Uterus (tissue), 4 donors: ENCODE measurements around the gene CPT1C. TPM values are rescaled to one million over a fixed set of nuclear protein-coding genes. Genes with fewer than 3 reads are reported as not detected.

Experiments
- DNase-seq, 2 donors: peaks; one replicate each; pipeline ENCODE4 v3.0.0-alpha.2; 2019 to 2020
- H3K27ac ChIP-seq, 2 donors: fragments of 200-600 bp; sonication (generic); 1 replicate in 1 of 2; 2 replicates in 1 of 2; pipeline ENCODE4 v1.5.1; 2016 to 2018
- H3K27me3 ChIP-seq, 2 donors: fragments of 200-600 bp; sonication (generic); one replicate each; pipeline ENCODE4 v1.5.1; 2018 to 2019; ENCODE audit warnings: control low read depth in 1 of 2
- H3K36me3 ChIP-seq, 2 donors: fragments of 200-600 bp; sonication (generic); one replicate each; pipeline ENCODE4 v1.5.1; 2019; ENCODE audit warnings: control low read depth in 1 of 2
- H3K4me1 ChIP-seq, 2 donors: fragments of 200-600 bp; sonication (generic); one replicate each; pipeline ENCODE4 v1.5.1; 2018 to 2019; ENCODE audit warnings: control low read depth in 1 of 2
- H3K4me3 ChIP-seq, 2 donors: fragments of 200-600 bp; sonication (generic); 1 replicate in 1 of 2; 2 replicates in 1 of 2; pipeline ENCODE4 v1.5.1; 2018 to 2019; ENCODE audit warnings: mild to moderate bottlenecking in 1 of 2
- H3K9me3 ChIP-seq, 2 donors: fragments of 200-600 bp; sonication (generic); one replicate each; pipeline ENCODE4 v1.5.1; 2019; ENCODE audit warnings: control low read depth in 1 of 2
- POLR2A ChIP-seq, 2 donors: fragments of 450-650 bp; IDR thresholded peaks; one replicate each; pipeline ENCODE4 v1.6.1; 2016; ENCODE audit warnings: antibody characterized with exemption in 2 of 2, mild to moderate bottlenecking in 1 of 2, moderate library complexity in 1 of 2
- intact Hi-C: fragments of 100-400 bp; cut with DNase I; formaldehyde crosslinking; loops from one replicate; pipeline ENCODE4 v1.15.1; 2023; ENCODE audit warnings: low total_unique reads
- total RNA-seq, 4 donors: library from RNA; depleted of rRNA in 3 of 4; stranded (reverse); fragments of >200 nt in 3 of 4; gene quantifications; one replicate each; pipeline versions ENCODE4 v1.1.0 to v1.2.4, GENCODE V29; 2014 to 2023
- TF ChIP-seq, protein P1 (sequence below), 4 experiments: fragments of 200-600 bp in 2 of 4; fragments of 450-650 bp in 2 of 4; sonication (generic) in 2 of 4; IDR thresholded peaks; one replicate each; pipeline ENCODE4 v1.5.1; 2016 to 2019; ENCODE audit warnings: antibody characterized with exemption in 4 of 4, mild to moderate bottlenecking in 2 of 4, moderate library complexity in 1 of 4
- donor health status: DM: yes; HTN: yes; CAD: no.

CPT1C gene
- total RNA-seq, 4 donors from 2014 or later = 1.5 to 26.6 (median 12.2) TPM

DNA sequence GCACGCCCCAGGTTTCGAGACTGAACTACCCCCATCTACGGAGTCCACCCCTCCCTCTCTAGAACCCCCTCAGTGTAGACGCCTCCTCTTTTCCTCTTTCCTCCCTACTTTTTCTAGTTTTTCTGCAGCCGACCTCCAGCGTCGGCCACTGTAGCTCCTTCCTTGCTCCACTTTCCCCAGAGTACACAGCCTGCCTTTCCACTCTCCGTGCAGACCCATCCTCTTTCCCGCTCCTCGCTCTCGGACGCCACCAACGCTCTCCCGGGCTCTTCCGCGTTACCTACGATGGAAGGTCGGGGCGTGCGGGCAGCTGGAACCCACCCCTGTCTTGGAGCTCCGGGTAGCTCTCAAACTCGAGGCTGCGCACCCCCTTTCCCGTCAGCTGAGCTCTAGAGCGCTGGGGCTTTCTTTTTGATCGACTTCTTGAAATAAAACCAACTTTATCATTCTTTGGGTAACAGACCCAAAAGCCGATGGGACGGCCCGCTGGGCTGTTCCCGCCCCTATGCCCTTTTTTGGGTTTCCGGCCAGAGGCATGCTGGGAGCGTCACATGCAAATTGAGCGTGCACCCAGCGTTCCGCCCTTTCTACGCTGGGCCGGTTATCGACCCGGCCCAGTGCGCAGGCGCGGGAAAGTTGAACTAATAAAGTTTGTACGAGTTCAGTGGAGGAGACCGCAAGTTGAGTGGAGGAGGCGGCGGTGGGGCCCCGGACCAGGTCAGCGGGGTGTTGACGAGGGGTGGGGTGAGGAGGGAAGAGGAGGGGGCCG is 25.4 kb upstream of the CPT1C start, which contains the start of the genes BCL2L12 and IRF3:
Gene BCL2L12 (plus strand): TSS at position 583 of the 769 bp plus-strand sequence. CDS start 760 bp downstream, outside the sequence.
Gene IRF3 (minus strand): TSS at position 507 of the 769 bp plus-strand sequence. CDS start 1,019 bp downstream, outside the sequence.
- Histone ChIP-seq H3K36me3 (no peaks in the 10 kb centered on the region), H3K9me3 (no peaks in the 10 kb centered on the region), H3K4me1 (peaks cover 0 to 6% of the 10 kb centered on the region in 2 donors), H3K27me3 (no peaks in the 10 kb centered on the region), H3K4me3 (peak within 1 kb of the TSS; percentile 61 to 77), H3K27ac (peak within 1 kb of the TSS; percentile 87)
- peak; percentile 98 to 99 for DNase-seq
- TF ChIP-seq POLR2A (IDR thresholded peaks at IDR 0.05) = peak; percentile 69 to 73
- TF ChIP-seq, protein P1, sequence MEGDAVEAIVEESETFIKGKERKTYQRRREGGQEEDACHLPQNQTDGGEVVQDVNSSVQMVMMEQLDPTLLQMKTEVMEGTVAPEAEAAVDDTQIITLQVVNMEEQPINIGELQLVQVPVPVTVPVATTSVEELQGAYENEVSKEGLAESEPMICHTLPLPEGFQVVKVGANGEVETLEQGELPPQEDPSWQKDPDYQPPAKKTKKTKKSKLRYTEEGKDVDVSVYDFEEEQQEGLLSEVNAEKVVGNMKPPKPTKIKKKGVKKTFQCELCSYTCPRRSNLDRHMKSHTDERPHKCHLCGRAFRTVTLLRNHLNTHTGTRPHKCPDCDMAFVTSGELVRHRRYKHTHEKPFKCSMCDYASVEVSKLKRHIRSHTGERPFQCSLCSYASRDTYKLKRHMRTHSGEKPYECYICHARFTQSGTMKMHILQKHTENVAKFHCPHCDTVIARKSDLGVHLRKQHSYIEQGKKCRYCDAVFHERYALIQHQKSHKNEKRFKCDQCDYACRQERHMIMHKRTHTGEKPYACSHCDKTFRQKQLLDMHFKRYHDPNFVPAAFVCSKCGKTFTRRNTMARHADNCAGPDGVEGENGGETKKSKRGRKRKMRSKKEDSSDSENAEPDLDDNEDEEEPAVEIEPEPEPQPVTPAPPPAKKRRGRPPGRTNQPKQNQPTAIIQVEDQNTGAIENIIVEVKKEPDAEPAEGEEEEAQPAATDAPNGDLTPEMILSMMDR (IDR thresholded peaks at IDR 0.05) = peak in 2 of 4 experiments; percentile 14 to 31
- intact Hi-C loops = no loop called here

DNA sequence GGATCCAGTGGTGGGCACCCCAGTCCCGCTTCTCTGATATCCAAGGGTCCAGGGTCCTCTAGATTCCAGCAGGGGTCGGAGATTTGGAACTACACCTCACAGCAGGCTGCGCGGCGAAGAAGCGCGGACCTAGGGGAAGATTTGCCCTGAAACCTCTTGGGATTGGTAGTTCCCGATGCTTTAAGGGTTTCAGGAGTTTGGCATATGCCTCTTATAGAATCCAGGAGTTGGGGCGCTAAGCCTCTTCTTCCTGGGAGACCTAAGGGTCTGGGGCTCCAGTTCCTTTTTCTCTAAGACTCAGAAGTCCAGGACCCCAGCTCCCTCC is 24.8 kb upstream of the CPT1C start:
- Histone ChIP-seq H3K27me3 (no peaks in the 10 kb centered on the region), H3K27ac (peak overlapping the region; percentile 87)
- intact Hi-C loops = no loop called here

DNA sequence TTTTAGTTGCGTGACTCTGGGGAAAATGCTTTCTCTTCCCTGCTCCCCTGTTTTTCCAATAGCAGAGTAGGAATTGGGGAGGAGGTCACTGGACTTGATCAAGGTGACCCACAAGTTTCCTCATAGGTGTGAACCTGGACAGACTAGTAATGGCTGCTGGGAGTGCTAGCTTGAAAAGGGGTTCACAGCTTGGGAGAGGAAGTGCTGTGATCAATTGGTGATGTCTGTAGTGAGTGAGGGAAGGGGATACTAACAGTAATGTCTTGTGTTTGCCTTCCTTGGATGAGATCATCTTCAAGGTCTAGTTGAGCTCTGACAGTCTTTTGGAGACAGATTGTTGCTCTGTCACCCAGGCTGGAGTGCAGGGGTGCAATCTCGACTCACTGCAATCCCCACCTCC is 23.4 kb upstream of the CPT1C start:
- no peaks in the 10 kb centered on the region for H3K36me3 ChIP-seq
- no peaks in the 10 kb centered on the region for H3K9me3 ChIP-seq
- H3K27me3 ChIP-seq = no peaks in the 10 kb centered on the region
- TF ChIP-seq, protein P1 (IDR thresholded peaks at IDR 0.05) = no peak
- no peak for TF ChIP-seq POLR2A (IDR thresholded peaks at IDR 0.05)
- no peak overlapping the region for H3K4me3 ChIP-seq
- DNase-seq = no peak
- H3K4me1 ChIP-seq = peaks cover 0 to 6% of the 10 kb centered on the region in 2 donors
- H3K27ac ChIP-seq = no peak overlapping the region
- intact Hi-C loops = no loop called here

More for the DNA sequence above, 24.8 kb upstream of the CPT1C start:
- Histone ChIP-seq H3K36me3 (no peaks in the 10 kb centered on the region), H3K4me3 (peak overlapping the region; percentile 61 to 77), H3K4me1 (peaks cover 0 to 6% of the 10 kb centered on the region in 2 donors), H3K9me3 (no peaks in the 10 kb centered on the region)
- TF ChIP-seq, protein P1 (IDR thresholded peaks at IDR 0.05) = no peak
- no peak for TF ChIP-seq POLR2A (IDR thresholded peaks at IDR 0.05)
- no peak for DNase-seq

DNA sequence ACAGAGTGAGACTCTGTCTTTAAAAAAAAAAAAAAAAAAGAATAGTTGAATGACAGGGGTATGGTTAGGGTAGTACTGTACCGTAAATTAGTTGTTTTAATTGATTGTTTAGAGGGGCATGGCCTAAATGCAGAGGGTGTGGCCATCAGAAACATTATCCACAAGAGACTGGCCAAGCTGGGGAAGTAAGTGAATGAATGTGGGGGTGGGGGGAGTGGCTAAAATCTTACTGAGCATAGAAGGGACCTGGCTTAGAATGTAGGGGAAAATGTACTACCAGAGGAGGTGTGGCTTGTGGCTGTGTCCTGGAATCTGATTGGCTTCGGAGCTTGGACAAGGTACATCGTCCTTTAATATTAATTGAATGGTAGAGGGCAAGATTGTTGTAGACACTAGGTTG is 21.4 kb upstream of the CPT1C start:
- TF ChIP-seq, protein P1 (IDR thresholded peaks at IDR 0.05) = no peak
- no peak for DNase-seq
- intact Hi-C loops = no loop called here

DNA sequence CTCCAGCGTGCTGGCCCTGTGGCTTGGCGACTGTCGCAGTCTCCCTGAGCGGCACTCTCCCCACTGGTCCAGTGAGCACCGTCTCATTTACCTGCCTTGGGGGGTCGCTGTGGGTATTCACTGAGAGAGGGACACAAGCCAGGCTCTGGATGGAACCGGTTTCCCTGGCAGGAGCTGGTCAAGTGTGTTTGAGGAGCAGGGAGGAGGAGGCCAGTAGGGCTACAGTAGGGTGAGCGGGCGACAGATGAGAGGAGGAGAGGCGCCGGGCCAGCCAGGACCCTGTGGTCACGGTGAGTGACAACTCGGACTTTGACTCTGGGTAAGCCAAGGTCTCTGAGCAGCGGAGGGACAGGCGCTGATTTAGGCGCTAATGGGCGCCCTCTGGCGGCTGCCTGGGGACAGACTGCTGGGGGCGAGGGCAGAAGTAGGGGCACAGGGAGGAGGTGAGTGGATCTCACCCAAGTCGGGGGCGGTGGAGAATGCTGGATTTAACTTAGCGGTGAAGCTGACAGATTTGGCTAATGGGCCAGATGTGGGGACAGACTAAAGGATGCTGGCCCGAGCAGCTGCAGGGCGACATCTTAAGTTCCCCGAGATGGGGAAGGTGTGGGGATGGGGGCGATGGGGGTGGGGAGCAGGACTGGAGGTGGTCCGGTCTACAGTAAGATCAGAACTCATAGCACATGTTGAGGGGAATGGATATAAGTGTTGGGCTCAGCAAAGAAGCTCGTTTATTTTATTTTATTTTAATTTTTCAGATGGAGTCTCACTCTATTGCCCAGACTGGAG is 18.6 kb upstream of the CPT1C start:
- DNase-seq = peak; percentile 68 to 73
- TF ChIP-seq POLR2A (IDR thresholded peaks at IDR 0.05) = no peak
- TF ChIP-seq, protein P1 (IDR thresholded peaks at IDR 0.05) = peak; percentile 81 to 92 (median 83)
- H3K27me3 ChIP-seq = no peaks in the 10 kb centered on the region
- H3K36me3 ChIP-seq = no peaks in the 10 kb centered on the region
- no peak overlapping the region for H3K4me3 ChIP-seq
- peak overlapping the region in 1 of 2 donors; percentile 54 for H3K27ac ChIP-seq
- H3K9me3 ChIP-seq = no peaks in the 10 kb centered on the region
- intact Hi-C loops = no loop called here
- no peaks in the 10 kb centered on the region for H3K4me1 ChIP-seq

More for the DNA sequence above, 21.4 kb upstream of the CPT1C start:
- Histone ChIP-seq H3K4me1 (peaks cover 0 to 6% of the 10 kb centered on the region in 2 donors), H3K27me3 (no peaks in the 10 kb centered on the region), H3K9me3 (no peaks in the 10 kb centered on the region), H3K36me3 (no peaks in the 10 kb centered on the region), H3K4me3 (no peak overlapping the region), H3K27ac (no peak overlapping the region)
